ENCODE data around the gene C1orf198.

Gene C1orf198

DNA sequence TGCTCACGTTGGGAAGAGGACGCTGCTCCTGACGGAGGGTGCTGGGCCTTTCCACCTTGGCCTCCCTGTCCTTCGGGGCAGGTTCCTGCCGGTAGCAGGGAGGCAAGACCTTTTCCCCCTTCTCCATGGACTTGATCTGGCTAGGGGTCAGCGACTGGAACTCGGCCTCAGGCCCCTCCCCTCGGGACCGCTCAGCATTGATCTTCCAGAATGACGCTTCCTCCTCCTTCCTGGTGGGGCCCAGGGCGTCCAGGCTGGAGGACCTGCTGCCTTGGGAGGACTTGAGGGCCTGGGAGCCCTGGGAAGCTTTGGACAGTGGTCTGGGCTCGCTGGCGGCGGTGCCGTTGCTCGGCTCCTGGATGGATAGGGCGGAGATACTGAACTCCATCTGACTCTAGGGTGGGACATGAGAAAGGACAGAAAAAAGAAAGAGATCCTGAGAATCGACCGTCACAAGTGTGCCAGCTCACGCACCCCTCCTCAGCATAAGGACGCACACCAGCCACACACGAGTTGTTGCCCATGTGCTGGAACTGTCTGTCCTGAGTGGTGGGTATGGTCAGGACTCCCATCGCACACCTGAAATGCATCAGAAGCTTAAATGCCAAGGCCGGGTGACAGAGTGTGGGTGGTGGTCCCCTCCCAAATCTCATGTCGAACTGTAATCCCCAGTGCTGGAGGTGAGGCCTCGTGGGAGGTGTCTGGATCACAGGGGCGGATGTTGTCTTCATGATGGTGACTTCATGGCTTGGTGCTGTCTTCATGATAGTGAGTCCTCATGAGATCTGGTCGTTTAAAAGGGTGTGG, 24.6 kb downstream of the C1orf198 start:
- H3K4me1 Mint-ChIP-seq: no peaks in the 10 kb centered on the region
- peaks cover 3% of the 10 kb centered on the region for H3K36me3 Mint-ChIP-seq (ENCODE audit: low read depth)
- H3K27me3 Mint-ChIP-seq: no peaks in the 10 kb centered on the region
- ATAC-seq (no peak), DNase-seq (no peak)
- no peak overlapping the region for H3K27ac Mint-ChIP-seq
- H3K4me3 Mint-ChIP-seq: no peak overlapping the region
- H3K9me3 Mint-ChIP-seq: no peaks in the 10 kb centered on the region

DNA sequence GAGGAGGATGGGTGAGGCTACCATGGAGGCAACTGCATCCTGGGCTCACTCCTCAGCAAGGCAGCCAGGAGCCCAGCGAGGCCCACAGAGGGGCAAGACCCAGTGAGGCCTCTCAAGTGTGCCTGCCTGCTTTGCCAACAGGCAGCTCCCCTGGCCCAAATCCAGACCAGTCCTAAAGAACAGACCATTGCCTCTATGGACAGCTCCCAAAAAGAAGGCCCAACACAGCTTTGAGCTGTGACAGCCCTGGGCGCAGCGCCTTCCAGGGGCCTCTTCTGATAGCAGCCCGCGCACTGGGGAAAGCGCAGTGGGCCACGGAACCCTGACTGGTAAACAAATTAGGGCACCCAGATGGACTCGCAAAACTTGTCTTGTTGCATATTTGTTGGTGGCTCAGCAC, 25.5 kb downstream of the C1orf198 start:
- DNase-seq: no peak
- Mint-ChIP-seq H3K4me3 (no peak overlapping the region), H3K27me3 (no peaks in the 10 kb centered on the region), H3K27ac (no peak overlapping the region), H3K9me3 (no peaks in the 10 kb centered on the region), H3K4me1 (no peaks in the 10 kb centered on the region), H3K36me3 (ENCODE audit: low read depth) (peaks cover 3% of the 10 kb centered on the region)
- no peak for ATAC-seq

DNA sequence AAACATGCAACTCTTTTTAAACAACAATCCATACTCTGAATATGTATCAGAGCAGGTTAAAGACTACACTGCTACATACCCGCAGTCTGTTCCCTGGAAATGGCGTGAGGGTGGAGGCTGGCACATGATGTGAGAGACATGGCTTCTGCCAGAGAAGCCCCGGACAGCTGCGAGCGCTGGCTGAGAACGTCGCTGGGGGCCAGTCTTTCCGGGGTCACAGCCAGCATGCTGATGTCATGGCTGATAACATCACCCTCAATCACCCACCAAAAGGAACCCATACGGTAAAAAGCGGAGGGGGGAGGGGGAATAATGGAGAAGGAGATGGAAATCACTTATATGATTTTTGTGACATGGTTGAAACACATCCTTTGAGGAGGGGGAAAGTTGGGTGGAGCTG, 29.1 kb downstream of the C1orf198 start:
- Mint-ChIP-seq H3K27ac (no peak overlapping the region), H3K9me3 (no peaks in the 10 kb centered on the region), H3K4me3 (no peak overlapping the region), H3K27me3 (no peaks in the 10 kb centered on the region), H3K4me1 (no peaks in the 10 kb centered on the region), H3K36me3 (ENCODE audit: low read depth) (peaks cover 3% of the 10 kb centered on the region)
- ATAC-seq: no peak
- no peak for DNase-seq

DNA sequence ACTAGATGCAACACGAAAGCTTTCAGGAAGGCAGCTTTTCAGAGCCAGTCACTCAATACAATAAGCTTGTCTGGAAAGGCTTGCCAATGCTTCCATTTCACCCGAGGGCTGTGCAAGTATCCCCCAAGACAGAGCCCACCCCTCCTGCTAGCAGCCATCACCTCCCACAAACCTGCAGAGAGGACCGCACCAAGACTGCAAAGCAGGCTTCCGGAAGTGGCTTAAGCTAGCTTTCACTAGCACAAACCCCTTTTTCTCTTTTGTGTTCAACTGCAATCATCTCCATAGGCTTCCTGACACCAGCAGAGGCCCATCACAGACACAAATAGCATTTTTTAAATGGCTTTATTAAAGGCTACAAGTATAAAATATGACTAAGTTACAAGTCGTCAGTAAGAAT, 31.5 kb downstream of the C1orf198 start:
- H3K27me3 Mint-ChIP-seq: peaks cover 4% of the 10 kb centered on the region
- ATAC-seq (no peak), DNase-seq (no peak)
- H3K9me3 Mint-ChIP-seq: no peaks in the 10 kb centered on the region
- peaks cover 3% of the 10 kb centered on the region for H3K36me3 Mint-ChIP-seq (ENCODE audit: low read depth)
- no peak overlapping the region for H3K27ac Mint-ChIP-seq
- no peak overlapping the region for H3K4me3 Mint-ChIP-seq
- H3K4me1 Mint-ChIP-seq: no peaks in the 10 kb centered on the region

DNA sequence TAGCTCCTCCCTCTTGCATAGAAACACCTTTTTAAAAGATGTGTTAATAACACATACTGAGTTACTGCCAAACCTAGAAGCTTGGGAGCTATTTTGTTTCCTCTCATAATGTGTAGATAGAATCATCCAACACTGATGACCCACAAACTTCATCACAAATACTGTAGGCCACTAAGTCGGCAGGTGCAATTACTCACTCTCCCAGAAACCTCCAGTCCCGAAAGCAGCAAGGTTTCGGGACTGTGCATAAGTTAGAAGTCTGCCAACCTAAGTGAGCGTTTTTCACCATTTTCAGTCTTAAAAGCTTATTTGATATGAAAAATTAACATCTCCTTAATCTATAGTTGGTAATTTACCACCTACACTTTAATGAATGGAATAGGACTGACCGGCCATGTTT, 32.0 kb downstream of the C1orf198 start:
- Mint-ChIP-seq H3K4me1 (no peaks in the 10 kb centered on the region), H3K27ac (no peak overlapping the region), H3K27me3 (peaks cover 4% of the 10 kb centered on the region), H3K9me3 (no peaks in the 10 kb centered on the region), H3K36me3 (ENCODE audit: low read depth) (peaks cover 3% of the 10 kb centered on the region), H3K4me3 (no peak overlapping the region)
- ATAC-seq: no peak
- no peak for DNase-seq

DNA sequence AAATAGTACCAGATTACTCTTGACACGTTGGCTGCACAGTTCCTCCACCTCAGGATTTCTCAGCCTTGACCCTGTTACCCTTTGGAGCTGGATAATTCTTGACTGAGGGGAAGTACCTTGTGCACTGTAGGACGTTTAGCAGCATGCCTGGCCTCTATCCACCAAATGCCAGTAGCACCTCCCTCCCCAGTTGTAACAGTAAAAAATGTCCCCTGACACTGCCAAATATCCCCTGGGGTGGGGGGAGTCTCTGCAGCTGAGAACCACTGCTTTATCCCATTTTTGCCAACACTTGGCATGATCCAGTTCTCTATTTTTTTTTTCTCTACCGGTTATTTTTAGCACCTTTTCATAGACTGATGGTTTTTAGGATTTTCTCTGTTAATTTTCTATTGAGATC, 34.0 kb downstream of the C1orf198 start:
- H3K4me3 Mint-ChIP-seq: no peak overlapping the region
- H3K27ac Mint-ChIP-seq: no peak overlapping the region
- peaks cover 4% of the 10 kb centered on the region for H3K27me3 Mint-ChIP-seq
- DNase-seq: no peak
- H3K9me3 Mint-ChIP-seq: no peaks in the 10 kb centered on the region
- H3K4me1 Mint-ChIP-seq: no peaks in the 10 kb centered on the region
- H3K36me3 Mint-ChIP-seq (ENCODE audit: low read depth): no peaks in the 10 kb centered on the region
- no peak for ATAC-seq

DNA sequence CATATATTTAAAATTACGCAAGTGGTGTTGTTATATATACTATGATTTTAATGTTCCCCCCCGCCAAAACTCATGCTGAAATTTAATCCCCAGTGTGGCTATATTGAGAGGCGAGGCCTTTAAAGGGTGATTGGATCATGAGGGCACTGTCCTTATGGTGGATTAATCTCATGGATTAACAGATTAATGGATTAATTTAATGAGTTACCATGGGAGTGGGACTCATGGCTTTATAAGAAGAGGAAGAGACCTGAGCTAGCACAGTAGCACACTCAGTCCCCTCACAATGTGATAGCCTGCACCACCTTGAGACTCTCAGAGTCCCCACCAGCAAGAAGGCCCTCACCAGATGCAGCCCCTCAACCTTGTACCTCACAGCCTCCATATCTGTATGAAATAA, 34.8 kb downstream of the C1orf198 start:
- no peak for ATAC-seq

DNA sequence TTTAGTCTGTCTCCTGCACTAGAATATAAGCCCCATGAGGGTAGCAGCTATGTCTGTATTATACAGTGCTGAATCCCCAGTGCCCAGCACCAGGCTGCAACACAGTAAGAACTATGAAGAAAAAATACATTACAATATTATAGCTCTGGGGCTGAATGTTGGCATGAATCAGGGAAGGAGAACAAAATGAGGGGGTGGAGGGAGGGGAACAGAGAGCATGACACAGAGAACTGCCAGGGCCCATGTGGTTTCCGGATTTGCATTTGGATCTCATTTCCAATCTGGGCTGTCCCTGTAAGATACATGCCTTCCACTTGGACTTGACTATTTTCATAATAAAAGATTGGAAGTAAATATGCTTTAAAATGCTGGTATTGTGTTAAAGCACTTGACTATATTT, 35.8 kb downstream of the C1orf198 start:
- DNase-seq: no peak
- H3K27me3 Mint-ChIP-seq: peaks cover 4% of the 10 kb centered on the region
- no peak overlapping the region for H3K27ac Mint-ChIP-seq
- no peak for ATAC-seq
- no peaks in the 10 kb centered on the region for H3K9me3 Mint-ChIP-seq
- H3K4me3 Mint-ChIP-seq: no peak overlapping the region
- H3K4me1 Mint-ChIP-seq: no peaks in the 10 kb centered on the region
- H3K36me3 Mint-ChIP-seq (ENCODE audit: low read depth): no peaks in the 10 kb centered on the region

More for the DNA sequence above, 34.8 kb downstream of the C1orf198 start:
- Mint-ChIP-seq H3K9me3 (no peaks in the 10 kb centered on the region), H3K36me3 (ENCODE audit: low read depth) (no peaks in the 10 kb centered on the region), H3K27me3 (peaks cover 4% of the 10 kb centered on the region), H3K27ac (no peak overlapping the region), H3K4me3 (no peak overlapping the region), H3K4me1 (no peaks in the 10 kb centered on the region)
- no peak for DNase-seq

DNA sequence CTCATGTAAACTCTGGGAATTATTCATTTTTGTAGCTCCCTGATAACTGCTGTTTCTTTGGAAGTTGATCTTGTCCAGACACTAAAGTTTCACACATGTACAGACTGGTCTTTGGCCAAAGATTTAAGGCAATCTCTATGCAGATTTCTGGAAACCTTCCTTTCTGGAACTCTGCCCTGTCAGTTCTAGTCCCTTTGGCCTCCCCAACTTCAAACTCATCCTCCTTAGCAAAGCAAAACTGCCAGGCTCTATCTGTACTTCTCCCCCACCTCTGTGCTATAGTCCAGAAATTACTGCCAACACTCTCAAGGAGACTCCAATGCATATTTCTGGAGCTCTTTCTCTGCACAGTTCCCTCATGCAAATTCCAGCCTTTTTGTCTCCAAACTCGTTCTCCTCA, 36.5 kb downstream of the C1orf198 start:
- Mint-ChIP-seq H3K9me3 (no peaks in the 10 kb centered on the region), H3K27me3 (peaks cover 4% of the 10 kb centered on the region), H3K36me3 (ENCODE audit: low read depth) (no peaks in the 10 kb centered on the region), H3K27ac (no peak overlapping the region), H3K4me3 (no peak overlapping the region), H3K4me1 (no peaks in the 10 kb centered on the region)
- DNase-seq: no peak
- ATAC-seq: no peak

DNA sequence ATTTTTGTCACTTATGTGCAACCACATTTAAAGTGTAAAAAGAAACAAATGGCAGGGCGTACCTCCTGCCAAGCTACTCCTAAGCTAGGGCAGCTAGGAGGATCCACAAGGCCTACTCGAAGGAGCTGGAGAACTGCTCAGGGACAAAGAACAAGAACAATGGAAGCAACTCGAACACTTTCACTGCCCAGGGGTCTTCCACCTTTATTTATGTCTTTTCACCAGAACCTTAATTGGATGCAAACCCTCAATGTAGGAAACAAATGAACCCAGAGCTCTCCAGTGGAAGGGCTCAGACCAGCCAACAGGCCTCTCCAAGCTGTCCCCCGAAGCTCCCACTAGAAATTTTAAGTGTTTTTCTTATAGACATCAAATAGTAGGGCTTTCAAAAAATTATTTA, 39.9 kb downstream of the C1orf198 start:
- Mint-ChIP-seq H3K4me1 (no peaks in the 10 kb centered on the region), H3K4me3 (no peak overlapping the region), H3K27ac (no peak overlapping the region), H3K9me3 (no peaks in the 10 kb centered on the region), H3K36me3 (ENCODE audit: low read depth) (no peaks in the 10 kb centered on the region), H3K27me3 (peaks cover 4% of the 10 kb centered on the region)
- DNase-seq: no peak
- no peak for ATAC-seq

DNA sequence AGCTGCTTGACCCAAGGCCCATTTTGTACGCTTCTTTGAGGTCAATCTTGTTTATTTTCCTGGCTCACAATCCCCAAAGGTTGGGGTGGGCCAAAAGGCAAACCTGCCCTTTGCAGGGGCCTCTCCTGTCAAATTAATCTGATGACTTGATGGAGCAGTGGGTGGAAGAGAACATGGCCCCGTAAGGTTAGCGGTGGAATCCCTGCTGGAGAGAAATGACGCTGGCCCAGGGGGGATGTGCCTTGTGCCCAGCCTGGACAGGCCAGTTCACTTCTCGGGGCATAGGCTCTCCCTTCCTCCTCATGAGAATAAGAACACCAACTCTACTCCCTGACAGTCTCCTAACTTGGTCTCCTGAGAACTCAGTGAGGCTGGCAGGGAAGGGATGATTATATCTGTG, 40.5 kb downstream of the C1orf198 start:
- DNase-seq (no peak), ATAC-seq (no peak)
- H3K27me3 Mint-ChIP-seq: no peaks in the 10 kb centered on the region
- H3K36me3 Mint-ChIP-seq (ENCODE audit: low read depth): no peaks in the 10 kb centered on the region
- H3K4me3 Mint-ChIP-seq: no peak overlapping the region
- no peaks in the 10 kb centered on the region for H3K4me1 Mint-ChIP-seq
- H3K27ac Mint-ChIP-seq: no peak overlapping the region
- H3K9me3 Mint-ChIP-seq: no peaks in the 10 kb centered on the region

DNA sequence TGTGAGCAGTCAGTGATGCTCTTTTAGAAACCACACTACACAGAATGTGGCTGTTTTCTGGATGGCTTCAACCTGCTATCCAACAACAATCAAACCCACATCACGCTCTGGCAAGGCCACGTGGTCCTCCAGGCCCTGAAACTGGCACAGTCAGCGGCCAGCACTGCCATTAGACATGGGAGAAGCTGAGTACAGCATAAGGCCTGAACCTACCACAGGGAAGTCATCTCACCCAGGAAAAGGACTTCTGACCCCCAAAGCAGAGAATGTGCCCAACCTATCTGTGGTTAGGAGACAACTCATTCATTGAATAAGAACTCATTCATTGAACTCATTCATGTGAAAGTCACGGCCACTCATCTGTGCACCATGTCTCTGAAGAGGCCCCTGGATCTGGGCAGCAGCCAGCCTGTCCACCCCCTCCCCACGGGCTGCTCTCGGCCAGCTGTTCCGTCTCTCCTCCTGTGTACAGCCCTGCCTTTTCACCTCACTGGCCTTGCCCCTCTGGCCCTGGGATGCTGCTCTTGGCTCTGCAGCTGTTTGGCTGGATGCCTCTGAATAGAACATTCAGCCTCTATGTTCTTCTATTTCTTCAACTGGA, 41.1 kb downstream of the C1orf198 start:
- Mint-ChIP-seq H3K4me3 (no peak overlapping the region), H3K4me1 (no peaks in the 10 kb centered on the region), H3K27ac (no peak overlapping the region), H3K36me3 (ENCODE audit: low read depth) (no peaks in the 10 kb centered on the region), H3K9me3 (no peaks in the 10 kb centered on the region), H3K27me3 (no peaks in the 10 kb centered on the region)
- DNase-seq (no peak), ATAC-seq (peak; percentile 23)

DNA sequence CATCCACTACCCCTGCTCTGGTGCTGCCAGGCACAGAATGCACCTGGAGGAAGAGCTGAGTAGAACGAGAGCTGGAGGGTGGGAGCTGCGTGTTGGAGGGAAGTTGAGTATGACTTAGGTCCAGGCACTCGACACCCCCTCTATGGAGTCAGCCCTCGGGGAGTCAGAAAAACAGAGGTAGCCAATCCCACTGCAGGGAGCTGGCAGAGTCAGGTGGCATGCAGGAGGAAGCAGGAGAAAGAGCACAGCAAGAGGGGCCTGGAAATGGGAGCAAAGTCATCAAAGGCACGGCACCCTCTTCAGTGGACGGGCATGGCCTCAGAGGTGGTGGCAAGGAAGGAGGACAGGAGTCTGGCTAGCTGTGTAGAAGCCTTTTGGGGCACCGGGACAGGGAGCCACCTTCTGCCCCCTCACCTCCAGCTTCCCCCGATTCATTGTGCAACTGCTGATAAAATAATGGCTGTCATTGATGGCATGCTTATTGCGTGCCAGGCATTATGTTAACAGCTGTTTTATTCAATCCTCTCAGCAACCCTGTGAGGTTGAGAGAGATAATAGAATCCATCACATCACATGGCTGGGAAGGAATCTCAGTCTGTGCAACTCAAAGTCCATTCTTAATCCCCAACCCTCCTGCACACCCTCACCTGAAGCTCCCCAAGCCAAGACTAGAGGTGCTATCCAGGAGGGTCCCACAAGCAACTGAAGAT, 42.0 kb downstream of the C1orf198 start:
- DNase-seq (no peak), ATAC-seq (no peak)
- no peaks in the 10 kb centered on the region for H3K36me3 Mint-ChIP-seq (ENCODE audit: low read depth)

DNA sequence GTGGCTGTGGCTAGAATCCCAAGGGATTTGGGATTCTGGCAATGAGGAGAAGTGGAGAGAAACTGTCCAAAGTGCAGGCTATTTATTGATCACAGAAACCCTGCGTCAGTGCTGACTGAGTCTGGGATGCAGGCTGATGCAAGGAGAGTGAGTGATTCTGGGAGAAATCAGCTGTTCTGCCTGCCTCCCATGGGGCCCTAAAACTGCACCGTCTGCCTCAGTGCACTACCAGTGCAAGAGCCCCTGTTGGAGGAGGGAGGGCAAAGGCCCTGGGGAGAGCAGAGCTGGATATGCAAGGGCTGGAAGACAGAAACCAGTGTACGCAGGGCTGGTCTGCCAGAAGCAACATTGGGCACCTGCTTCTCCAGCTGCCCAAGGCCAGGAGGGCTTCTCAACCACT, 42.6 kb downstream of the C1orf198 start:
- ATAC-seq: no peak
- no peak overlapping the region for H3K27ac Mint-ChIP-seq
- DNase-seq: no peak
- H3K36me3 Mint-ChIP-seq (ENCODE audit: low read depth): no peaks in the 10 kb centered on the region
- H3K4me3 Mint-ChIP-seq: no peak overlapping the region
- H3K27me3 Mint-ChIP-seq: peaks cover 5% of the 10 kb centered on the region
- H3K9me3 Mint-ChIP-seq: no peaks in the 10 kb centered on the region
- H3K4me1 Mint-ChIP-seq: no peaks in the 10 kb centered on the region

More for the DNA sequence above, 42.0 kb downstream of the C1orf198 start:
- Mint-ChIP-seq H3K9me3 (no peaks in the 10 kb centered on the region), H3K27me3 (peaks cover 3% of the 10 kb centered on the region), H3K4me3 (no peak overlapping the region), H3K27ac (no peak overlapping the region), H3K4me1 (no peaks in the 10 kb centered on the region)

All from activated naive CD8-positive, alpha-beta T cell treated with anti-CD3 and anti-CD28 coated beads, Interleukin-2, amount 50 U/mL, for 24 hours (primary cell).